HG03457 (cell line): ENCODE measurements around the gene NR1H3.

Source experiments
- ATAC-seq: cut with Tn5 transposase; IDR thresholded peaks from one replicate; pipeline ENCODE4 v1.9.1; 2021; ENCODE audit warnings: moderate number of reproducible peaks; ENCODE audit not compliant: unreplicated experiment

The NR1H3 gene

GRCh38 chr11:47269002-47269828 is 11.4 kb downstream of the NR1H3 start:
- ATAC-seq, result peak; percentile 36

- ATAC-seq, result peak; percentile 57
Observed at GRCh38 chr11:47269829-47270305, 12.1 kb downstream of the NR1H3 start, which contains the start of gene MADD. MADD (plus strand) TSS chr11:47270133.

- no peak for ATAC-seq
Observed at GRCh38 chr11:47270331-47271271, 12.8 kb downstream of the NR1H3 start.

GRCh38 chr11:47271328-47271727 is 13.5 kb downstream of the NR1H3 start:
- no peak for ATAC-seq

GRCh38 chr11:47271961-47272661 is 14.3 kb downstream of the NR1H3 start:
- ATAC-seq, result no peak

GRCh38 chr11:47272706-47273105 is 14.9 kb downstream of the NR1H3 start:
- no peak for ATAC-seq

- ATAC-seq, result no peak
Observed at GRCh38 chr11:47274495-47275235, 16.9 kb downstream of the NR1H3 start.

- no peak for ATAC-seq
Observed at GRCh38 chr11:47276923-47277322, 19.1 kb downstream of the NR1H3 start.

GRCh38 chr11:47278058-47278457 is 20.3 kb downstream of the NR1H3 start:
- no peak for ATAC-seq

GRCh38 chr11:47278769-47279168 is 21.0 kb downstream of the NR1H3 start:
- ATAC-seq, result no peak

GRCh38 chr11:47280099-47280498 is 22.3 kb downstream of the NR1H3 start:
- ATAC-seq, result no peak

- ATAC-seq, result no peak
Observed at GRCh38 chr11:47280860-47281259, 23.1 kb downstream of the NR1H3 start.

GRCh38 chr11:47282462-47282861 is 24.7 kb downstream of the NR1H3 start:
- no peak for ATAC-seq

- ATAC-seq, result no peak
Observed at GRCh38 chr11:47284151-47284550, 26.4 kb downstream of the NR1H3 start.

- ATAC-seq, result no peak
Observed at GRCh38 chr11:47285969-47286770, 28.4 kb downstream of the NR1H3 start.

- ATAC-seq, result no peak
Observed at GRCh38 chr11:47288066-47288465, 30.3 kb downstream of the NR1H3 start.

- ATAC-seq, result no peak
Observed at GRCh38 chr11:47289856-47290255, 32.1 kb downstream of the NR1H3 start.

- ATAC-seq, result no peak
Observed at GRCh38 chr11:47295385-47295784, 37.6 kb downstream of the NR1H3 start.

GRCh38 chr11:47296045-47296444 is 38.2 kb downstream of the NR1H3 start:
- ATAC-seq, result no peak
